ENCODE data around the gene LRRC47. TPM values are rescaled to one million over a fixed set of nuclear protein-coding genes. Genes with fewer than 3 reads are reported as not detected.

LRRC47 gene
- total RNA-seq, 1 experiment from 2014 or later, result 65.1 TPM

DNA sequence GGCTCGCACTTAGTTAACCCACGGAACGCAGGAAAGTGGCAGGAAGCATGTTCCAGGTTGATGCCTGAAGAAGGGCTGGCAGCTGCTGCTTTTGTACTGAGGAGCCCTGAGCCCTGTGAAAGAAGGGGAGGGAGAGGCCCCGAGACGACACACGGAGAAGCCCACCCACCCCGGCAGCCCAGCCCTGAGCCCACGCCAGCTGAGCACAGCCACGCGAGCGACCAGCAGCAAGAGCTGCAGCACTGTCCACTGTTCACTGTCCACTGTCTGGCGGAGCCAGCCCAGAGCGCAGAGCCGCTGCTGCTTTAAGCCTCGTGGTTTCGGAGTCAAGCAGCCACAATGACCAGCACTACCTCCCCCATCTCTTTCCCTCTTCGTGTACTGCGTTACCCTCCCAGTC is 5.3 kb downstream of the LRRC47 start:
- no peak overlapping the region for H2BK5ac ChIP-seq (ENCODE audit: insufficient read length, low read length)
- H2AFZ ChIP-seq (ENCODE audit: low read length), result no peak overlapping the region
- no peak overlapping the region for H2BK12ac ChIP-seq (ENCODE audit: insufficient read length, low read depth, low read length)
- no peak overlapping the region for H3K9ac ChIP-seq (ENCODE audit: extremely low read depth, insufficient read length, low read length)
- no peak overlapping the region for H2BK120ac ChIP-seq (ENCODE audit: low read depth, low read length, poor library complexity, severe bottlenecking)
- no peak overlapping the region for H4K91ac ChIP-seq (ENCODE audit: insufficient read length, low read depth, low read length)
- H3K79me1 ChIP-seq (ENCODE audit: insufficient read depth, low read depth, low read length, poor library complexity, severe bottlenecking), result no peaks in the 10 kb centered on the region
- no peaks in the 10 kb centered on the region for H4K20me1 ChIP-seq (ENCODE audit: control insufficient read depth, insufficient read depth, insufficient read length)
- no peak overlapping the region for H3T11ph ChIP-seq (ENCODE audit: low read length)
- no peak overlapping the region for H2BK15ac ChIP-seq (ENCODE audit: low read depth, low read length)
- TF ChIP-seq, protein P1, sequence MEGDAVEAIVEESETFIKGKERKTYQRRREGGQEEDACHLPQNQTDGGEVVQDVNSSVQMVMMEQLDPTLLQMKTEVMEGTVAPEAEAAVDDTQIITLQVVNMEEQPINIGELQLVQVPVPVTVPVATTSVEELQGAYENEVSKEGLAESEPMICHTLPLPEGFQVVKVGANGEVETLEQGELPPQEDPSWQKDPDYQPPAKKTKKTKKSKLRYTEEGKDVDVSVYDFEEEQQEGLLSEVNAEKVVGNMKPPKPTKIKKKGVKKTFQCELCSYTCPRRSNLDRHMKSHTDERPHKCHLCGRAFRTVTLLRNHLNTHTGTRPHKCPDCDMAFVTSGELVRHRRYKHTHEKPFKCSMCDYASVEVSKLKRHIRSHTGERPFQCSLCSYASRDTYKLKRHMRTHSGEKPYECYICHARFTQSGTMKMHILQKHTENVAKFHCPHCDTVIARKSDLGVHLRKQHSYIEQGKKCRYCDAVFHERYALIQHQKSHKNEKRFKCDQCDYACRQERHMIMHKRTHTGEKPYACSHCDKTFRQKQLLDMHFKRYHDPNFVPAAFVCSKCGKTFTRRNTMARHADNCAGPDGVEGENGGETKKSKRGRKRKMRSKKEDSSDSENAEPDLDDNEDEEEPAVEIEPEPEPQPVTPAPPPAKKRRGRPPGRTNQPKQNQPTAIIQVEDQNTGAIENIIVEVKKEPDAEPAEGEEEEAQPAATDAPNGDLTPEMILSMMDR (conservative IDR thresholded peaks at IDR 0.05), result no peak
- no peak overlapping the region for H3K4ac ChIP-seq (ENCODE audit: low read depth, low read length)
- no peak overlapping the region for H2BK20ac ChIP-seq (ENCODE audit: low read depth, low read length, poor library complexity, severe bottlenecking)
- no peak for DNase-seq
- Mint-ChIP-seq H3K27me3 (ENCODE audit: low read depth) (no peaks in the 10 kb centered on the region; the same call in 1 of the 2 replicates), H3K9me3 (no peaks in the 10 kb centered on the region), H3K36me3 (ENCODE audit: insufficient read depth in 1 of 3, low read depth in 3 of 3) (peaks cover 27 to 39% (median 28%) of the 10 kb centered on the region in 3 experiments), H3K27ac (peak overlapping the region; percentile 77 to 99 (median 84); a peak in 6 of 7 replicates), H3K4me3 (no peak overlapping the region), H3K4me1 (peaks cover 33 to 51% of the 10 kb centered on the region in 2 experiments)
- H3K18ac ChIP-seq (ENCODE audit: insufficient read length, low read depth, low read length), result no peak overlapping the region
- peaks cover 24% of the 10 kb centered on the region; the same call in 1 of the 2 replicates for H3K79me2 ChIP-seq (ENCODE audit: insufficient read depth, low read length)
- no peak overlapping the region for H3K23ac ChIP-seq (ENCODE audit: insufficient read length, low read depth, low read length)
- peaks cover 9% of the 10 kb centered on the region; the same call in 1 of the 2 replicates for H3K4me1 ChIP-seq (ENCODE audit: insufficient read depth, low read length)
- H3K27ac ChIP-seq (ENCODE audit: insufficient read length, low read depth, low read length), result no peak overlapping the region
- WGBS (ENCODE audit: extremely low coverage, insufficient read length, low lambda C conversion rate), result no CpG with 5 or more reads among the region's 18 CpGs
- H3K23me2 ChIP-seq (ENCODE audit: insufficient read length, low read depth, low read length, poor library complexity, severe bottlenecking), result no peaks in the 10 kb centered on the region
- H3K14ac ChIP-seq (ENCODE audit: insufficient read depth, low read length), result no peak overlapping the region; the same call in 1 of the 2 replicates
- H3K27me3 ChIP-seq (ENCODE audit: insufficient read depth, low read length), result no peaks in the 10 kb centered on the region
- H4K5ac ChIP-seq (ENCODE audit: insufficient read length, low read depth, low read length), result no peak overlapping the region
- H2AK5ac ChIP-seq (ENCODE audit: insufficient read length, low read length), result no peak overlapping the region
- no peak overlapping the region for H3K4me2 ChIP-seq (ENCODE audit: insufficient read depth, insufficient read length, low read length)
- H3K56ac ChIP-seq (ENCODE audit: insufficient read length, low read depth, low read length), result no peak overlapping the region
- no peaks in the 10 kb centered on the region for H3K9me3 ChIP-seq (ENCODE audit: control insufficient read depth, low read depth, low read length)
- H4K8ac ChIP-seq (replicated peaks; ENCODE audit: insufficient read length, low read depth, low read length), result no peak overlapping the region
